OCI-LY1 (cell line): ENCODE data around the gene SMU1.
A peak's percentile ranks its signal among the peaks of the same experiment; 100 is the strongest.

ENCODE experiments used
- H2AFZ ChIP-seq: fragments of 200-600 bp; sonication (generic), shearing (Covaris generic); 2 replicates; pipeline ENCODE4 v1.6.0; 2014; ENCODE audit warnings: antibody characterized with exemption, mild to moderate bottlenecking, low read length
- H3F3A ChIP-seq: fragments of 200-600 bp; sonication (generic), shearing (Covaris generic); 2 replicates; pipeline ENCODE4 v1.6.0; 2014; ENCODE audit warnings: mild to moderate bottlenecking, antibody characterized with exemption, low read length, moderate library complexity; ENCODE audit not compliant: insufficient read depth
- H3K27ac ChIP-seq: fragments of 200-600 bp; sonication (generic); 2 replicates; pipeline ENCODE4 v1.5.1; 2014; ENCODE audit warnings: low read length, mixed run types, mild to moderate bottlenecking, low read depth; ENCODE audit not compliant: poor library complexity, severe bottlenecking
- H3K27me3 ChIP-seq: fragments of 200-600 bp; sonication (generic); 2 replicates; pipeline ENCODE4 v1.6.0; 2014; ENCODE audit warnings: antibody characterized with exemption, mild to moderate bottlenecking, low read length, moderate library complexity; ENCODE audit not compliant: insufficient read depth
- H3K36me3 ChIP-seq: fragments of 200-600 bp; sonication (generic); 2 replicates; pipeline ENCODE4 v1.6.1; 2014; ENCODE audit warnings: mild to moderate bottlenecking, antibody characterized with exemption, low read length, moderate library complexity, mixed read lengths; ENCODE audit not compliant: insufficient read depth
- H3K4me1 ChIP-seq: fragments of 200-600 bp; sonication (generic); 2 replicates; pipeline ENCODE4 v1.5.1; 2014; ENCODE audit warnings: mild to moderate bottlenecking, low read length, moderate library complexity; ENCODE audit not compliant: insufficient read depth, severe bottlenecking
- H3K4me2 ChIP-seq: fragments of 200-600 bp; sonication (generic), shearing (Covaris generic); 2 replicates; pipeline ENCODE4 v1.6.1; 2014; ENCODE audit warnings: low read length
- H3K4me3 ChIP-seq: fragments of 200-600 bp; sonication (generic); 2 replicates; pipeline ENCODE4 v1.5.1; 2014; ENCODE audit warnings: low read length, low read depth, mild to moderate bottlenecking, mixed read lengths; ENCODE audit not compliant: poor library complexity, severe bottlenecking
- H3K79me2 ChIP-seq: fragments of 200-600 bp; shearing (Covaris generic); 2 replicates; pipeline ENCODE4 v1.6.1; 2016; ENCODE audit warnings: mixed run types, low read length, mixed read lengths; ENCODE audit not compliant: insufficient read depth
- H3K9ac ChIP-seq: fragments of 200-600 bp; sonication (generic), shearing (Covaris generic); 2 replicates; pipeline ENCODE4 v1.6.1; 2014; ENCODE audit warnings: mild to moderate bottlenecking, low read length, mixed read lengths
- H3K9me2 ChIP-seq: fragments of 200-600 bp; sonication (generic), shearing (Covaris generic); 2 replicates; pipeline ENCODE4 v1.6.1; 2014; ENCODE audit warnings: low read depth, mild to moderate bottlenecking, low read length, mixed read lengths
- H3K9me3 ChIP-seq: fragments of 200-600 bp; shearing (Covaris generic); 2 replicates; pipeline ENCODE4 v1.6.1; 2014; ENCODE audit warnings: low read length, mixed read lengths
- H4K20me1 ChIP-seq: fragments of 200-600 bp; sonication (generic), shearing (Covaris generic); 2 replicates; pipeline ENCODE4 v1.6.0; 2016; ENCODE audit warnings: mild to moderate bottlenecking, low read length; ENCODE audit not compliant: insufficient read depth
- CTCF ChIP-seq: fragments of 200-600 bp; sonication (generic), shearing (Covaris generic); IDR thresholded peaks from 2 replicates; pipeline ENCODE4 v1.5.1; 2017; ENCODE audit warnings: mild to moderate bottlenecking, antibody characterized with exemption, low read length, moderate library complexity, mixed read lengths
- EZH2 ChIP-seq: fragments of 200-600 bp; sonication (generic), shearing (Covaris generic); IDR thresholded peaks from 2 replicates; pipeline ENCODE4 v1.8.0; 2017; ENCODE audit warnings: borderline replicate concordance, mixed run types, mild to moderate bottlenecking, antibody characterized with exemption, low read length, moderate library complexity, mixed read lengths

The SMU1 gene

GRCh38 chr9:33024126-33024965 lies 52.1 kb downstream of the SMU1 start:
- no peaks in the 10 kb centered on the region for H3K9me3 ChIP-seq
- H2AFZ ChIP-seq = no peak overlapping the region
- H3K4me1 ChIP-seq = peaks cover 54% of the 10 kb centered on the region
- H4K20me1 ChIP-seq = 0 out of 2 replicates have a peak, but pooled peaks cover 3% of the 10 kb centered on the region
- peak overlapping the region; percentile 68 for H3K27ac ChIP-seq
- TF ChIP-seq EZH2 (no peak), CTCF (no peak)
- H3K9ac ChIP-seq = peak overlapping the region; percentile 98
- H3K4me2 ChIP-seq = peak overlapping the region; percentile 93
- peaks cover 71% of the 10 kb centered on the region for H3K36me3 ChIP-seq
- no peaks in the 10 kb centered on the region for H3K9me2 ChIP-seq
- H3K4me3 ChIP-seq = peak overlapping the region; percentile 95
- H3K27me3 ChIP-seq = no peaks in the 10 kb centered on the region
- peaks cover 86% of the 10 kb centered on the region for H3K79me2 ChIP-seq
- no peaks in the 10 kb centered on the region for H3F3A ChIP-seq

- Histone ChIP-seq H3K36me3 (peaks cover 67% of the 10 kb centered on the region), H4K20me1 (0 out of 2 replicates have a peak, but pooled peaks cover 3% of the 10 kb centered on the region), H3K27ac (peak overlapping the region; percentile 68), H3K4me3 (peak overlapping the region; percentile 95), H3F3A (no peaks in the 10 kb centered on the region; the same call in 1 of the 2 replicates), H3K9ac (peak overlapping the region; percentile 98), H3K4me2 (peak overlapping the region; percentile 93), H3K79me2 (peaks cover 79% of the 10 kb centered on the region), H3K9me3 (no peaks in the 10 kb centered on the region), H2AFZ (no peak overlapping the region), H3K27me3 (no peaks in the 10 kb centered on the region), H3K4me1 (peaks cover 50% of the 10 kb centered on the region), H3K9me2 (no peaks in the 10 kb centered on the region)
- no peak for TF ChIP-seq EZH2
- no peak for TF ChIP-seq CTCF
These were observed 52.8 kb downstream of the SMU1 start for GRCh38 chr9:33023661-33024060.

GRCh38 chr9:33022755-33023154 lies 53.7 kb downstream of the SMU1 start:
- no peak for TF ChIP-seq EZH2
- no peak for TF ChIP-seq CTCF
- no peak overlapping the region for H2AFZ ChIP-seq
- peak overlapping the region; percentile 19; the same call in 1 of the 2 replicates for H3K9ac ChIP-seq
- no peaks in the 10 kb centered on the region; the same call in 1 of the 2 replicates for H3F3A ChIP-seq
- no peaks in the 10 kb centered on the region for H3K27me3 ChIP-seq
- H3K4me1 ChIP-seq = peaks cover 42% of the 10 kb centered on the region
- peak overlapping the region; percentile 95 for H3K4me3 ChIP-seq
- H3K4me2 ChIP-seq = peak overlapping the region; percentile 93
- peaks cover 59% of the 10 kb centered on the region for H3K36me3 ChIP-seq
- no peaks in the 10 kb centered on the region for H3K9me2 ChIP-seq
- H3K79me2 ChIP-seq = peaks cover 70% of the 10 kb centered on the region
- no peak overlapping the region for H3K27ac ChIP-seq
- H3K9me3 ChIP-seq = no peaks in the 10 kb centered on the region
- 0 out of 2 replicates have a peak, but pooled peaks cover 3% of the 10 kb centered on the region for H4K20me1 ChIP-seq
